ENCODE measurements around the gene PPM1G.
"Not testable (repeated sequence)": the region's sequence is repeated elsewhere in the genome, so short reads cannot be mapped to it uniquely, and the experiment has no call there.

PPM1G gene, protein sequence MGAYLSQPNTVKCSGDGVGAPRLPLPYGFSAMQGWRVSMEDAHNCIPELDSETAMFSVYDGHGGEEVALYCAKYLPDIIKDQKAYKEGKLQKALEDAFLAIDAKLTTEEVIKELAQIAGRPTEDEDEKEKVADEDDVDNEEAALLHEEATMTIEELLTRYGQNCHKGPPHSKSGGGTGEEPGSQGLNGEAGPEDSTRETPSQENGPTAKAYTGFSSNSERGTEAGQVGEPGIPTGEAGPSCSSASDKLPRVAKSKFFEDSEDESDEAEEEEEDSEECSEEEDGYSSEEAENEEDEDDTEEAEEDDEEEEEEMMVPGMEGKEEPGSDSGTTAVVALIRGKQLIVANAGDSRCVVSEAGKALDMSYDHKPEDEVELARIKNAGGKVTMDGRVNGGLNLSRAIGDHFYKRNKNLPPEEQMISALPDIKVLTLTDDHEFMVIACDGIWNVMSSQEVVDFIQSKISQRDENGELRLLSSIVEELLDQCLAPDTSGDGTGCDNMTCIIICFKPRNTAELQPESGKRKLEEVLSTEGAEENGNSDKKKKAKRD

DNA sequence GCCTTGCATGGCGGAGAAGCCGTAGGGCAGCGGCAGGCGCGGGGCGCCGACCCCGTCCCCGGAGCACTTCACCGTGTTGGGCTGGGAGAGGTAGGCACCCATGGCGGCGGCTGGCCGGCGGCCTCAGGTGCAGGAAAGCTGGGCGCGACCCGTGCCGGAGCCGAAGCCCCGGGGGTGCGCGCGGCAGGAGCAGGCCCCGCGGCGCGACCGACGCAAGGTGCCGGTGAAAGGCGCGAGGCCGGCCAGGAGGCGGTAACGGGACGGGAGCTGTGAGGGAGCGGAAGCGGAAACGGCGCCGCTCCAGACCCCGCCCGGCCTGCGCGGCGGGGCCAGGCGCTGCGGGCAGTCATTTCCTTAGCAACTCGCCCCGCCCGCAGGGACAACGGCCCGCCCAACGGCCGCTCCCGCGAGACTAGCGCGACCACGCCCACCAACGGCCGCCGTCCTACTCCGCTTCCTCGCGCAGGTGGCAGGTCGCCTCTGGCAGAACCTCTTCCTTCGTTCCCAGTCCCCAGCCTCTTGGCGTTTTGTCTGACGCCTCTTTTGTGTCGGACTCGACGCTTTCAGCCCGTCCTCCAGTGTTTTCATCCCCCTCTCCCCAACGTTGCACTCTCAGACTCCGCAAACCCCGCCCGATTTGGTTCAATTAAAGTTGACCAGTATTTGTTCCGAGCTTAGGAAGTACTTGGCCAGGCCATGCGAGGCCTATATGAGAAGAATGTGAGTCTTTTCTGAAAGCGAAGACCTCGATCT lies at the start of gene PPM1G:
TSS of gene PPM1G (minus strand) at position 271 of the 753 bp plus-strand sequence. CDS start at position 102, 169 bp downstream.
- peak; percentile 92 for DNase-seq (ENCODE audit: low read depth)

DNA sequence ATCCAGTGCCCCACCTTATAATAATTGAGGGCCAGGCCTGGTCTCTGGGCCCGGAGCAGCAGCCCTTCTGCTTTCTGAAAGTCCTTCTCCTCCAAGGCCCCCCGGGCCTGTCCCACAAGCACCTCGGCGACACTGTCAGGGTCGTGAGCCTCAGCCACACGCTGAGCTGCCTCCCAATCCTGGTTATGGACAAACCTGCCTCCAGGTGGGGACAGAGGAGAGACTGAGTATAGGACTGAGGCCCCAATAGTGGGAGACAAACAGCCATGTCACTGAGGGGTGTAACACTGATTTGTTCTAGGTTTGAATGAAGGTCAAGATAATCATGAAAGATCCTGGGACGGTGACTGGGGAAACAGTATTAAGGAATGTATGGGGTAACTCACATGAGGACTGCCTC lies 44.6 kb upstream of the PPM1G start:
- DNase-seq (ENCODE audit: low read depth), result no peak

DNA sequence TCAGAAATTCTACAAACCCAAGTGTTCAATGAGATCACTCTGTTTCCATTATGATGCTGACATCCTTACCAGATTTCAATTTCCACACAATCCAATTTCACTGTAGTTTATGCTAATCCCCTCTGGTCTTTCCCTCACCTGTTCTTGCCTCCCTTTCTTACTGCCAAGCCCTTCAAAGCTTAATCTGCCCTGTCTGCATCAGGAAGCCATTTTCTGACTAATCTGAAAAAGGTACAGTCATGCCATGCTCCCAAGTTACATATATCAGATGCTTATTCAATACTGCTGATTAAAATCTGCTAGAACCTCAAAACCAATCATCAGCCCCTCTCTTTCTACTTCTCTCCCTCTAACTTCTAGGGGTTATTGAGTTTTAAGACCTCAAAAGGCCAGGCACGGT lies 41.7 kb upstream of the PPM1G start:
- no peak for DNase-seq (ENCODE audit: low read depth)

DNA sequence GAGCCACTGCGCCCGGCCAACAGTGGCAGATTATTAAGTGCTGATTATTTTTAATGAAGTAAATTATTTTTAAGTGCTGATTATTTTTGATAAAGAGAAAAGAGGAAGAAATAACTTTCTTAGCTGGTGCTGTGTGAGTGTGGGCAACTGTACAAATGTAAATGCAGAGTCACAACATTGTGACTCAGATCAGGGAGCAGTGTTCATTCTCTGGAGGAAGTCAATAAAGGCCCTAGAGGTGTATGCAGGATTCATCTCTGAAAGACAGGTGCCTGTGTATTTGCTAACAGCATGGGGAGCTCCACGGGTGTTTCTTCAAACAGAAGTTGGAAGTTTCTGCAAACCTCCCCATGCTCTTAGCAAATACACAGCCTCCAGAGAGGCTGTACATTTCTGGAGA lies 39.0 kb upstream of the PPM1G start:
- no peak for DNase-seq (ENCODE audit: low read depth)

DNA sequence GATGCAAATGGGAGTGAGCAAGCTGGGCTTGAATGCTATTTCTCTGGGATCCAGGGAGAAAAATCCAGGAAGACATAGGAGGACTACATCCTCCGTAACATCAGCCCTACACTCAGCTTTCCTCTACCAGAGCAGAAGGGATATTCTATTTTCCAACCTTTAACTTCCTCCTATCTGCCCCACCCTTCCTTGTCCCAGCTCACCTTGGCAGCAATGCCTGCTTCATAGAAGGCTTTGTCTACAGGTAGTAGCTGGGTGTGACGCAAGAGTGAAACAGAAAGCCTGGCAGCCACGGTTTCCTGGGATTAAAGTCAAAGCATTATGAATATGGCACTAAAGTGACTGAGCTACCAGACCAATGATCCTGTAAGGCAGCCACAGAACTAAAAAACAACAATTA lies 36.7 kb upstream of the PPM1G start:
- DNase-seq (ENCODE audit: low read depth), result no peak

DNA sequence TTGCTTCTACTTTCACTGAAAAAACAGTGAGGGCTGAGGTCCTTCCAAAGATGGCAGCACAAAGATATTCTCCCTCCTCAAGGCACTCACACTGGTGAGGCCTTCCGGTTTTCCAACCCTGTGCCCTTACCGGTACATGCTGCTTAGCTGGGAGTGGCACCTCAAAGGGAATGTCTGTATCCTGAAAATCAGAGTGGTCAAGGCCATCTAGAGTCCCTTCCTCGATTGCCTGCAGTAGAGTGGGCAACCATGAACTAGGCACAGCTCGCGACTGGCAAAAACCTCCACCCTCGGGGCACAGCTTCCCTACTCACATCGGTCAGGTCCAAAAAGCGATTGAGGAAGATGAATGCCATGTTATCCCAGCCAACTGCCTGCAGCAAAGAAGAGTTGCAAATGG lies 36.2 kb upstream of the PPM1G start:
- no peak for DNase-seq (ENCODE audit: low read depth)

DNA sequence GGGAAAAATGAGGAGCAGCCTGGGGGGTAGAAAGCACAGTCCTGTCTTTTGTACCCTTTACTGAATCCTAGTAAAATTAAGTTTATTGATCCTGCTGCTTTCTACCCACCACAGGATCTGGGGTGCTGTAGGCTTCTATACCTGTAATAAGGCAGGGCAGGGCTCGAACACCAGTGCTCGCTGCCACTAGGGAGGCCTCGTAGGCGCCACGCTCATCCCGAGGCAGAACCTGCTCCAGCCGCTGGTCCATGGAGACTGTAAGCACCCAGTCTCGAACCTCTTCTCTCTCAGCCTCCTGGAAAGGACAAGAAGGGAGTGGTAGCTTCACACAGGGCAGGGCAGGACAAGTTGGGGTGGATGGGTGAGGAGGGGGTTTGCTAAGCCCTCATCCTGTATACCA lies 35.8 kb upstream of the PPM1G start:
- DNase-seq (ENCODE audit: low read depth), result no peak

DNA sequence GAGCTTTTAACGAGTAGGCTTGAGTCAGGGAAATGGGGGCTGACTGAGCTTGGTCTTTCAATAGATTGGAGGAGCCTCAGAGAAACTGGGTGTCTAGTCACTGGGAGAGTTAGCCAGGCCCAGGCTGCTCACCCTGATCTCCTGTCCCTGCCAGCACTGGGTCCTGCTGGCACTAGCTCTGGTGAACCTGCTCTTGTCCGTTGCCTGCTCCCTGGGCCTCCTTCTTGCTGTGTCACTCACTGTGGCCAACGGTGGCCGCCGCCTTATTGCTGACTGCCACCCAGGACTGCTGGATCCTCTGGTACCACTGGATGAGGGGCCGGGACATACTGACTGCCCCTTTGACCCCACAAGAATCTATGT lies 33.5 kb upstream of the PPM1G start:
- peak; percentile 8 for DNase-seq (ENCODE audit: low read depth)

DNA sequence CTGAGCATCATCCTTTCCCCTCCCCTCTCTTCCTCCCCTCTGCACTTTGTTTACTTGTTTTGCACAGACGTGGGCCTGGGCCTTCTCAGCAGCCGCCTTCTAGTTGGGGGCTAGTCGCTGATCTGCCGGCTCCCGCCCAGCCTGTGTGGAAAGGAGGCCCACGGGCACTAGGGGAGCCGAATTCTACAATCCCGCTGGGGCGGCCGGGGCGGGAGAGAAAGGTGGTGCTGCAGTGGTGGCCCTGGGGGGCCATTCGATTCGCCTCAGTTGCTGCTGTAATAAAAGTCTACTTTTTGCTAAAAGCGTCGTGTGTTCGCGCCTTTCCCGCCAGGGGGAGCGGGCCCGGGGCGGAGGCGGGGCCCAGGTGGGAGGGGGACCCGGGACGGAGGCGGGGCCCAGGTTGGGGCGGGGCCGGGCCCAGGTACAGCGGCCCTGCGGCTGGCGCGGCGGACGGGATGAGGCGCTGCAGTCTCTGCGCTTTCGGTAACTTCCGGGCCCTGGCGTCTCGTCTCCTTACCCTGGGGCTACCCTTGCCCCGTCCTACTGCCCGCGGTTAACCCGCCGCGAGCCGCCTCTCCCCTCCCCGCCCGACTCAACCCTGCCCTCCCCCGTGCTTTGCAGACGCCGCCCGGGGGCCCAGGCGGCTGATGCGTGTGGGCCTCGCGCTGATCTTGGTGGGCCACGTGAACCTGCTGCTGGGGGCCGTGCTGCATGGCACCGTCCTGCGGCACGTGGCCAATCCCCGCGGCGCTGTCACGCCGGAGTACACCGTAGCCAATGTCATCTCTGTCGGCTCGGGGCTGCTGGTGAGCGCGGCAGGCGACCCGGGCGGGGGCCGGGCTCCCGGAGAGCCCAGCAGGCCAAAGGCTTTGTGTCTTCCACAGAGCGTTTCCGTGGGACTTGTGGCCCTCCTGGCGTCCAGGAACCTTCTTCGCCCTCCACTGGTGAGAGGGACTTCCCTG lies 32.8 kb upstream of the PPM1G start, which contains the start of gene KRTCAP3:
TSS of gene KRTCAP3 (plus strand) at position 424 of the 962 bp plus-strand sequence. CDS start at position 456, 32 bp downstream.
- no peak for DNase-seq (ENCODE audit: low read depth)

DNA sequence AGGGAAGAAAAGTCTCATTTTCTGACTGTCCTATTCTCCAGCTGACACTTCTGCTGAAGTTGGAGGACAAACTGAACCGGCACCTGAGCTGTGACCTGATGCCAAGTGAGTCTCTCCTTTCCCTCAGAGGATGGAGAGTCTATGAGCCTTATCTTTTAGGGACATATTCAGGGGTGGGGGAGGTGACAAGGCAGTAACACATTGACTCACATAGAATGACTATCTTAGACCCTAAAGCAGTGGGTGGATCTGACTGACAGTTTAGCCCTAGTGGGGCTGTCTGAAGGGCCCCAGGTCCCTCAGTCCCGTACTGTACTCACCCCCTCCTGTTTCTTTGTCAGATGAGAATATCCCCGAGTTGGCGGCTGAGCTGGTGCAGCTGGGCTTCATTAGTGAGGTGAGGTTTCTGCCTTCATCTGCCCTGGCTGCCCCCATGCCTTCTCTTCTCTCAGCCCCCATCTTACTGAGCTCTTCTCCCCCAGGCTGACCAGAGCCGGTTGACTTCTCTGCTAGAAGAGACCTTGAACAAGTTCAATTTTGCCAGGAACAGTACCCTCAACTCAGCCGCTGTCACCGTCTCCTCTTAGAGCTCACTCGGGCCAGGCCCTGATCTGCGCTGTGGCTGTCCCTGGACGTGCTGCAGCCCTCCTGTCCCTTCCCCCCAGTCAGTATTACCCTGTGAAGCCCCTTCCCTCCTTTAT lies 32.0 kb upstream of the PPM1G start:
- DNase-seq (ENCODE audit: low read depth), result no peak

DNA sequence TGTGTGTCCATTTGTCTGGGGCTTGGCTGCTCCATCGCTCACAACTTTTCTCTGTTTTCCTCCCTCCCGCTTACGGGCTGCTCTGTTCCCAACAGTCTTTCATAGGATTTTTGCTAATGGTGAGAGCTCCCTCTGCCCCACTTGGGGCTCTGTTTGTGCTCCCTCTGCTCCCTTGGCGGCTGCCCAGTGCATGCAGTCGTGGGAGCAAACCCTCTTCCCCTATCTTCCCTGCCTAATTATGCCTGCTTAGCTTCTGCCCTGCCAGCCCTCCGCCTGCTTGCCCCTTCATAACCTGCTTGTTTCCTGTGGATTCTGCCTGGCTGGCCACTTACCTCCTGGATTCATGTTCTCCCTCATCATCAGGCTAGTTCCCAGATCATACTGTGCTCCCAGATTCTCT lies 26.2 kb upstream of the PPM1G start:
- DNase-seq (ENCODE audit: low read depth), result no peak

DNA sequence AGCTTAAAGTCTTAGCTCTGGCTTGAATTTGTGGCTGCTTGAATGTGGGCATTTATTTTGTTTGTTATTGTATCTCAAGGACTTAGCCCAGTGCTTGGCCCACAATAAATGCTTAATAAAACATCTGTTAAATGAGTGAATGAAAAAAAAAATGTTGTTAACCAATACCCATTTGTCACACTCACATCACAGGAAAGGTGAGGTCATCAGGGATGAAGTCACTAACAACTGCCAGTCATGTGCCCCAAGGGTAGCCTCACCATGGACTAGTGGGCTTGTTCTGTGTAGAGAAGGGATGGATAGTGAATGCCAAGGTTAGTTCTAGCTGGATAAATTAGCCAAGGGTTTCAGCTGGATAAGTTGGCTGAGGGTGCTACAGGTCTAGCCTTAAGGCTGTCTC lies 22.0 kb upstream of the PPM1G start:
- peak; percentile 57 for DNase-seq (ENCODE audit: low read depth)

DNA sequence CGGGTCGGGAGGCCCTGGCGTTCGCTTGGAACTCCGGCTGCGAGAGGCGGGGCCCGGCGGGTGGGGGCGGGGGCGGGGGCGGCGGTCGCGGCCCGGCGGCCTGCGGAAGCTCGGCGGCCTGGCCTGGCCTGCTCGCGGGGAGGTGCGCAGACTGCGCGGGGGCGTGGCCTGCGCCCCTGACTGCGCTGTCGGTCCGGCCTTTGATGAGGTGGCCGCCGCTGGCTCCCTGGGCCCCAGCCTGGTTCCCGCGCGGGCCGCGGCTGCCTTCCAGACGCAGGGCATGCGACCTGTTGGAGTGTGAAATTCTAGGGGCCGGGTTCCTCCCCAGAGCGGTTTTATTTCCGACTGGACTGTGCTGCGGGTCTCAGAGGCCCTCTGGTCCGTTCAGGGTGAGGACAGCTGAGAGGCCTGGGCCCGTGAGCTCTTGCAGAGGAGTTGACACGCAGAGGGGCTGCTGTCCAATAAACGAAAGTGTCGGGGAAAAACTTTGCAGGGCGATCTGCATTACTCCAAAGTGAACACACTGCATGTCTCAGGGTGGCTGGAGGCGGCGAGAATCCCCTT lies 19.7 kb upstream of the PPM1G start:
- peak; percentile 88 for DNase-seq (ENCODE audit: low read depth)

DNA sequence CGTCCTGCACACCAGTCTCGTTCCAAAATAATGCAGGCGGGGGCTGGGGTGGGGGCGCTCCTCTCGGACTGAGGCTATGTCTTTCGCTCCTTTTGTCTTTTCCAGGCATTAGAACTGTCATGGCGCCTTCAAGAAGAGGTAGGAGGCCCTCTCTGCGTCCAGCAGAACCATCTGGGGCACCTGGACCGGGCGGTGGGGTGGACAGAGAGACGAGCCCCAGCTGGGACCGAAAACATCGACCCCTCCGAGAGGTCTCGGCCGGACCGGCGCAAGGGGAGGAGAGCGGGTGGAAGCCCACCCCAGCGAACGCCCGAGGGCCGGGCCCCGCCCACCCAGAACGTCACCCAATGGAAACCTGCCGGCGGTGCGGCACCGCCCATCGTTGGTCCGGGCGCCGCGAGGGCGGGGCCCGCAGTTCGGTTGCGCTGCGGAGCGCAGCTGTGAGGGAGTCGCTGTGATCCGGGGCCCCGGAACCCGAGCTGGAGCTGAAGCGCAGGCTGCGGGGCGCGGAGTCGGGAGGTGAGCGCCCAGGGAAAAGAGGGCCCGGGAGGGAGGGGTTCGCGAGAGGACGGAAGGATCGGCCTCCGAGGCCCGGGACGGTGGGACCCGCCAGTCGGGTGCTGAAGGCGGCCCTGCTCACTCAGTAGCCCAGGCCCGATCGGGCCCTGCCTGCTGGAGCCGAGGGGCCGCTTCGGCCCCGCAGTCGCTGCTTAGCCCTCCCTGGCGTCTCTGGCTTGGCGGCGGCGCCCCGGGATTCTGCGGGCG lies 19.0 kb upstream of the PPM1G start, which contains the start of gene NRBP1:
TSS of gene NRBP1 (plus strand) at position 419 of the 765 bp plus-strand sequence. CDS start 4,643 bp downstream, outside the sequence.
- DNase-seq (ENCODE audit: low read depth), result peak; percentile 89

DNA sequence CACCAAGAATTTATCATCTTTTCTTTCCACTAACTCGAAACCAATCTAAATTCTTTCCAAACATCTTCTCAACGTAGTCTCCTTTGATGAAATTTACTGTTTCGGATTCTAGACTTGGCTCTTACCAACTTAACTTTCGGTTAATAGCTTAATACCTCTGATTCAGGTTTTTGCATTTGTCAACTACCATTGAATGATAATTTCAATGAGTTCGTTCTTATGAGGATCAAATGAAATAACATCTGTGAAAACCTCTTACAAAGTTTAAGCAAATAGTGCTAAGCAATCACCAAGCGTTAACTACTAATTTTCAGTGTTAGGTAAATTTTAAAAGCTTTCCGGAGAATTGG lies 18.4 kb upstream of the PPM1G start:
- DNase-seq (ENCODE audit: low read depth), result peak; percentile 13

DNA sequence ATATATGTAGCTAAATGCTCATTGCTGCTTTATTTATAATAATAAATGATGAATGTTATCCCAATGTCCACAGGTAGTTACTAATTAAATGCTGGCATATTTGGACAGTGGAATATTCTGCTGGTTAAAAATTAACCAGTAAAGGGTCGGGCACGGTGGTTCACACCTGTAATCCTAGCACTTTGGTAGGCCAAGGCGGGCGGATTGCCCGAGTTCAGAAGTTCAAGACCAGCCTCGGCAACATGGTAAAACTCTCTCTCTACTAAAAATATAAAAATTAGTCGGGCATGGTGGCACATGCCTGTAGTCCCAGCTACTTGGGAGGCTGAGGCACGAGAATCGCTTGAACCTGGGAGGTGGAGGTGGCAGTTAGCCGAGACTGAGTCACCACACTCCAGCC lies 15.6 kb upstream of the PPM1G start:
- DNase-seq (ENCODE audit: low read depth), result not testable (repeated sequence)

DNA sequence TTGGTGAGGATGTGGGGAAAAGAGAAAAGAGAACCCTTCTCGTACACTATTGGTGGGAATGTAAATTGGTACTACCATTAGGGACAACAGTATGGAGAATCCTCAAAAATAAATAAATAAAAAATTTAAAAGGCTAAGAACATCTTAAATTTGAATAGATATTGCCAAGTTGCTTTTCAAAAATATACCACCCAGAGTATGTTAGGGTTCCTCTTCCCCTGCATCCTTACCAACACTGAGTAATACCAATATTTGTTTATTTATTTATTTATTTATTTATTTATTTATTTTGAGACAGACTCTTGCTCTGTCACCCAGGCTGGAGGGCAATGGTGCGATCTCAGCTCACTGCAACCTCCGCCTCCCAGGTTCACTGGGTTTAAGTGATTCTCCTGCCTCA lies 13.6 kb upstream of the PPM1G start:
- no peak for DNase-seq (ENCODE audit: low read depth)

DNA sequence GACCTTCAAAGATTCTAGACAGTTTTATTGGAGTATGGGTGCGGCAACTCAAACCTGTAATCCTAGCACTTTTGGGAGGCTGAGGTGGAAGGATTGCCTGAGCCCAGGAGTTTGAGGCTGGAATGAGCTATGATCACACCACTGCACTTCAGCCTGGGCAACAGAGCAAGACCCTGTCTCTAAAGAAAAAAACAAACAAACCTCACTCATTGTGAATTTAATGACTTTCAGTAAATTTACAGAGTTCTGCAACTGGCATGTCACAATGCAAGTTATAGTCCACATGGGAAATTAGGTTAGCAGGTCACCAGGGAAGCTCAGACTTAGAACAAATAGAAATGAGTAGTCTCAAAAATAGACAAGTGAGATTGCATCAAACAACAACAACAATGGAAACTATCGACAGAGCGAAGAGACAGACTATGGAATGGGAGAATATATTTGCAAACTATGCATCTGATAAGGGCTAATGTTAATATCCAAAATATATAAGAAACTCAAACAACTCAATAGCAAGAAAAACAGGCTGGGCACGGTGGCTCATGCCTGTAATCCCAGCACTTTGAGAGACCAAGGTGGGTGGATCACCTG lies 12.4 kb upstream of the PPM1G start:
- DNase-seq (ENCODE audit: low read depth), result no peak

DNA sequence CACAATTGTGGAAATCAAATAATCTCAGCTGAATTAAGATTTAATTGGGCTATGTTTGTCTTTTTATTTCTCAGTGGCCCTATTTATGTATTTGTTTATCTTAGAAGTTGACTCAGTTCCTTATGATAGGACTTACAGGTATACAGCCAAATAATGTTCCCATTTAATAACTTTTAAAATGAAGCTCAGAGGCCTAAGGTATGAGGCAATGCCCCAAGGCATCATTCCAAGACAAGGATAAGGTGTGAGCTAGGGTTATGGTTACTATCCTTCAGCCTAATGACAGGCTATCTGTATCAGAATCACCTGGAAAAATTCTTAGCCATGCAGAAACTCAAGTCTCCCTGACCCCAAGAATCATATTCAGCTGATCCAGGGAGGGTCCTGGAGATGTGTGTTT lies 11.6 kb upstream of the PPM1G start:
- DNase-seq (ENCODE audit: low read depth), result no peak

DNA sequence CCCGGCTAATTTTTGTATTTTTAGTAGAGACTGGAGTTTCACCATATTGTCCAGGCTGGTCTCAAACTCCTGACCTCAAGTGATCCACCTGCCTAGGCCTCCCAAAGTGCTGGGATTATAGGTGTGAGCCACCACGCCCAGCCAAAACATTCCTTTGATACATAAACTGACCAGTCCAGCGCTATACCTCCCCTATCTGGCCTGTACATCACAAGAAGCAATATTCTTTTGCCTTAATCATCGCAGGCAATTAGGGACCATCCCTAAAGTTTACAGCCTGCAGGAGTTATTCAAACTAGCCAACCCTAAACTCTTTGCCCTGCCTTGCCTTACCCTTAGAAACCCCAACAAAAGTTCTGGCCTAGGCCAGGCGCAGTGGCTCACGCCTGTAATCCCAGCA lies 6.8 kb upstream of the PPM1G start:
- DNase-seq (ENCODE audit: low read depth), result no peak
